DOHH2 (cell line): ENCODE data around the gene PDGFD.

Source experiments
- EZH2phosphoT487 ChIP-seq: fragments of 200-600 bp; sonication (generic); IDR thresholded peaks from 2 replicates; pipeline ENCODE4 v1.6.1; 2017; ENCODE audit warnings: borderline replicate concordance, mild to moderate bottlenecking, antibody characterized with exemption, low read length, moderate library complexity, mixed read lengths
- TF ChIP-seq, protein P1 (sequence below): fragments of 200-600 bp; sonication (generic); IDR thresholded peaks from one replicate; pipeline ENCODE4 v1.5.1; 2014; ENCODE audit warnings: antibody characterized with exemption, mild to moderate bottlenecking, low read depth, low read length; ENCODE audit not compliant: poor library complexity, severe bottlenecking

GRCh38 chr11:104033561-104033960 lies 130.4 kb downstream of the PDGFD start:
- TF ChIP-seq, protein P1, sequence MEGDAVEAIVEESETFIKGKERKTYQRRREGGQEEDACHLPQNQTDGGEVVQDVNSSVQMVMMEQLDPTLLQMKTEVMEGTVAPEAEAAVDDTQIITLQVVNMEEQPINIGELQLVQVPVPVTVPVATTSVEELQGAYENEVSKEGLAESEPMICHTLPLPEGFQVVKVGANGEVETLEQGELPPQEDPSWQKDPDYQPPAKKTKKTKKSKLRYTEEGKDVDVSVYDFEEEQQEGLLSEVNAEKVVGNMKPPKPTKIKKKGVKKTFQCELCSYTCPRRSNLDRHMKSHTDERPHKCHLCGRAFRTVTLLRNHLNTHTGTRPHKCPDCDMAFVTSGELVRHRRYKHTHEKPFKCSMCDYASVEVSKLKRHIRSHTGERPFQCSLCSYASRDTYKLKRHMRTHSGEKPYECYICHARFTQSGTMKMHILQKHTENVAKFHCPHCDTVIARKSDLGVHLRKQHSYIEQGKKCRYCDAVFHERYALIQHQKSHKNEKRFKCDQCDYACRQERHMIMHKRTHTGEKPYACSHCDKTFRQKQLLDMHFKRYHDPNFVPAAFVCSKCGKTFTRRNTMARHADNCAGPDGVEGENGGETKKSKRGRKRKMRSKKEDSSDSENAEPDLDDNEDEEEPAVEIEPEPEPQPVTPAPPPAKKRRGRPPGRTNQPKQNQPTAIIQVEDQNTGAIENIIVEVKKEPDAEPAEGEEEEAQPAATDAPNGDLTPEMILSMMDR, result no peak
- no peak for TF ChIP-seq EZH2phosphoT487
